HG02759 (cell line): Measurements from ENCODE around the gene TBL2.
"Not testable (repeated sequence)": the region's sequence is repeated elsewhere in the genome, so short reads cannot be mapped to it uniquely, and the experiment has no call there.

ENCODE experiments used
- ATAC-seq: cut with Tn5 transposase; IDR thresholded peaks from one replicate; pipeline ENCODE4 v1.9.1; 2021; ENCODE audit warnings: mild to moderate bottlenecking, moderate library complexity; ENCODE audit not compliant: unreplicated experiment

TBL2 gene

GRCh38 chr7:73606801-73607691 is 28.7 kb upstream of the TBL2 start:
- no peak for ATAC-seq

DNA sequence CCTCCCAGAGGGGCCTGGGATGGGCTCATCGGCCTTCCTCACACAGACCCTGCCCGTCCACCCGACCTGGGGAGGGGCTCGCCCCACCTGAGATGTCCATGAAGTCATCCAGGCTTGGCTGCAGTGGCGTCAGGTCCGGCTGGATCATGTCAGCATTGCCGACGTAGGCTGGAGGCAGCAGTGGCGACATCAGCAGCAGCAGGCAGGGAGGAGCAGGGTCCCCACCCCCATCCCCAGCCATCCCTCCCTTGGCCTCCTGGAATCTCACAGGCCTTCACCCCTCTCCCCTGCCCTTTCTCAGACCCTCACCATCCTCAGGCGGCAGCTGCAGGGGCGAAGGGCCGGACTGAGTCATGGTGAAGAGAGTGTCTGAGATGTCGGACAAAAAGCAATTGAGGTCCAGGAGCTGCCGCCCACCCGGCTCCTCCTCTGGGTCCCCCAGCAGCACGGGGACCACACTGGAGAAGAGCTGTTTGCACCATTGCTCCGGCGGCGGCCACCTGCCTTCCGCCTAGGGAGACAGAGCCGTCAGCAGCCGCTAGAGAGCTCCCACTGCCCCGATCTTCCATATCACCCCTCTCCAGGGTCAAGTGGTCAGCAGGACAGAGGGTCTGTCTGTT is 27.3 kb upstream of the TBL2 start:
- ATAC-seq, result no peak

DNA sequence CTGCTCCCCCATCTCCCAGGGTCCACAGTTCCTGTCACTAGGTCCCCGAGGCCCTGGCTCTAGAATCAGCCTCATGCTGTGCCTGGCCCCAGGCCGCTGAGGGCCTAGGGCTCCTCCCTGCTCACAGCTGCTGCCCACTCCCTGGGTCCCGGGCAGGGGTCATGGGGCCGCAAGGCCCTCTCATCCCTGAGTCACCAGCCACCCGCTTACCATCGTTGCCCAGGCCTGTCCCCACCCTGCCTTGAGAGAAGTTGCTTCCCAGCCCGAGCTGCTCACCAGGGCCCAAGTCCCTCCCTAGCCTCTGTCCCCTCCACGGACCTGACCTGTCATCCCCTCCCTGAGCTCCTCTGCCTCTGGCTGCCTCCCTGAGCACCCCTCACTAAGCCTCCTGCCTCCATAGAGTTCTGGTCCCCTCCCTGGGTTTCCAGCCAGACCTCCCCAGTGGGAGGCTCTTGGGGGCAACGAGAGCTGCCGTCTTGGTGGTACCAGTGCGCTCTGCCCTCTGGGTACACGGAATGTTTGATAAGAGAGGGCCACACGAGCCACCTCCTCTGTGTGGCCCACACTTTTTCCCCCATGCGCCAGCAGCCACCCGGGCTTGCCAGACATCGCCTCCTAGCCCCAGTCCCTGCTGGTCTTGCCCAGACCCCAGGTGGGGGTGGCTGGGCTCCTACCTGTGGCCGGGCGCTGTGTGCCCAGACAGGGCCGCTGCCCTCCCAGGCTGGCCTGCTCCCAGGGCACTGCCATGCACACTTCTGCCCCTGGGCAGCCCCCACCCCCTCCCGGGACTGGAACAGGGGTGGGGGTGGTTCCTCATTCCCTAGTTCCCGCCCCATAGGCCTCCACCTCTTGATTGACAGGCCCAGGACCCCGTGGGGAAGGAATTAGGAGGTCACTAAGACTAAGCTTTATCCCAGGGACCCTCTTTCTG is 24.6 kb upstream of the TBL2 start:
- no peak for ATAC-seq

DNA sequence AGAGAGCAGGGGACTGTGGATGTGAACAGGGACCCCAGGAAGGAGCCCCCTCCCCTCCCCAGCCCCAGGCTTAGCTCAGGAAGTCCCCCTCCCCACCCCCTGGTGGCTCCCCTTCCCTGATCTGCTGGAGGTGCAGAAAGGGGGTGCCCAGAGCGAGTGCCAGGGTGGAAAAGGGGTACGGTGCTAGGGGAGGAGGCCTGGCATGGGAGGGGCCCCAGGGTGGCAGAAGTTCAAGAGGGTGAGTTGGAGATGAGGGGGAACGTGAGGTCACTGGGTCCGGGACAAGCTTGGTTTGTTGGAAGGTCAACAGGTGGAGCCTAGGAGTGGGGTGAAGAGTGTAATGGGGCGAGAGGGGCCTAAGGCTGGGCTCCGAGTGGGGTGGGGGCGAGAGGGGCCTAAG is 21.5 kb upstream of the TBL2 start:
- ATAC-seq, result no peak

GRCh38 chr7:73599151-73599882 is 20.9 kb upstream of the TBL2 start:
- no peak for ATAC-seq

GRCh38 chr7:73597978-73598782 is 19.8 kb upstream of the TBL2 start:
- ATAC-seq, result no peak

- ATAC-seq, result no peak
Measured at GRCh38 chr7:73596191-73597065, 18.0 kb upstream of the TBL2 start.

- no peak for ATAC-seq
Measured at GRCh38 chr7:73595358-73595757, 17.0 kb upstream of the TBL2 start.

GRCh38 chr7:73593207-73594045 is 15.0 kb upstream of the TBL2 start:
- ATAC-seq, result no peak

- ATAC-seq, result no peak
Measured at GRCh38 chr7:73586911-73587310, 8.5 kb upstream of the TBL2 start.

- ATAC-seq, result no peak
Measured at GRCh38 chr7:73585196-73585595, 6.8 kb upstream of the TBL2 start.

DNA sequence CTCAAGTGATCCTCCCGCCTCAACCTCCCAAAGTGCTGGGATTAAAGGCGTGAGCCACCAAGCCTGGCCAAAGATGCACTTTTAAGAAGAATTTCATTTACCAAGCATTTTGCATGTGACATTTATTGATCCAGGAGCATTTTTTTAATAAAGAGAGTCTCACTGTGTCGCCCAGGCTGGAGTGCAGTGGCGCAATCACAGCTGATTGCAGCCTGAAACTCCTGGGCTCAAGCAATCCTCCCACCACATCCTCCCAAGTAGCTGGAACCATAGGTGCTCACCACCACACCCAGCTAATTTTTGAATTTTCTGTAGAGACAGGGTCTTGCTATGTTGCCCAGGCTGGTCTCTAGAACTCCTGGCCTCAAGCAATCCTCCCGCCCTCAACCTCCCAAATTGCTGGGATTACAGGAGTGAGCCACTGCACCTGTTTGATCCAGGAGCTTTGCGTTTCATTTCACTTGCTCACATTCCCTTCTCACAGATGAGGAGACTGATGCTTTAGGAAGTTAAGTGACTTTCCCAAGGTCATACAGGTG is 4.4 kb upstream of the TBL2 start:
- no peak for ATAC-seq

- ATAC-seq, result not testable (repeated sequence)
Measured at GRCh38 chr7:73581006-73581405, 2.6 kb upstream of the TBL2 start.

DNA sequence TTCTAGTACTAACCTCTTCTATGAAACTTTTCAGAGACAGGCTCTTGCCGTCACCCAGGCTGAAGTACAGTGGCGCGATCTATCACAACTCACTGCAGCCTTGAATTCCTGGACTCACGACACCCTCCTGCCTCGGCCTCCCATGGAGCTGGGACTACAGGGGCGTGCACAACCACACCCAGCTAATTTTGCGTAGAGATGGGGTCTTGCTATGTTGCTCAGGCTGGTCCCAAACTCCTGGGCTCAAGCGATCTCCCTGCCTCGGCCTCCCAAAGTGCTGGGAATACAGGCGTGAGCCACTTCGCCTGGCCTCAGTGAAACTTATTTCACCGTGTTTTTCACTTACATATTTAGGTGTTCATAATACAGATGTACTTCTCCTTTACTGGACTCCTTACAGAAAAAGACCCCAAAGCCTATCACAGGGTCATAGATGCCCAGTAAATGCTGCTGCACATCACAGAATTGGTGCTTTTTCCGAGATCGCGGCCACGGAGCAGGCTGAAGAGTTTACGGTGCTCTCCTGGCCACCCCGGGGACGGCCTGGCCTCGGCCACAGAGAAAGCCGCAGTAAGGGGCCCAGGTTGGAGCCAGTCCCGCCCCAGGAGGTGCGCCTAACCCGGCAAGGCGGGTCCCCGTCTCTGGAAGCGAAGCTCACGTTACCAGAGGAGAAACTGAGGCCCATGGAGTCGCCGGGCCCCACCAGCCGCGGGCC is 595 bp downstream of the TBL2 start:
- ATAC-seq, result peak; percentile 16

- no peak for ATAC-seq
Measured at GRCh38 chr7:73573791-73574190, 4.6 kb downstream of the TBL2 start.

- no peak for ATAC-seq
Measured at GRCh38 chr7:73573276-73573675, 5.1 kb downstream of the TBL2 start.

DNA sequence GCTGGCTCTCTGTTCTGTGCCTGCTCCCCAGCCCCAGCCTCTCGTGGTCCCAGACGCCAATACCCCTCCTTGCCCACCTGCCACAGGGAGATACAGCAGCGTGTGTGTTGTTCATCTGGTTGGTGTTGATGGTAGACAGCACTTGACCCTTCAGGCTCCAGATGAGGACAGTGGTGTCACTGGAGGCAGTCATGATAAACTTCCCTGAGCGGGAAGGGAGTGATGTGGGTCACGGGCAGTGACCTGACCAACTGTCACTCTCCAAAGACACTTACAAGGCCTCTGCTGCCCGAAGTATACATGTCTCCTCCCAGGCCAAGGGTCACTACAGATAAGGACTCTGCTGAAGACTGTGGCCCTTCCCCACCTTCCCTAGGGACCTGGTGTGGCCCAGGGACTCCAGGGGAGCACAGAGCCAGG is 5.6 kb downstream of the TBL2 start:
- ATAC-seq, result no peak
